Fibroblast of mammary gland (primary cell): ENCODE data around the gene CRLF1.
"Not testable (repeated sequence)": the region's sequence is repeated elsewhere in the genome, so short reads cannot be mapped to it uniquely, and the experiment has no call there.

Experiments used
- DNase-seq: peaks from one replicate; pipeline ENCODE4 v3.0.0-alpha.2; 2010; ENCODE audit warnings: low read depth
- H3K4me3 ChIP-seq: 2 replicates; pipeline ENCODE4 v1.5.1; 2011; ENCODE audit warnings: low read depth, mild to moderate bottlenecking, low read length, moderate library complexity; ENCODE audit not compliant: control insufficient read depth
- CTCF ChIP-seq: conservative IDR thresholded peaks from 2 replicates; pipeline ENCODE4 v1.5.1; 2011; ENCODE audit warnings: low read depth, low read length, inconsistent platforms; ENCODE audit not compliant: control insufficient read depth, insufficient read depth

CRLF1 gene

GRCh38 chr19:18596752-18597157, 9.8 kb downstream of the CRLF1 start:
- no peak for TF ChIP-seq CTCF
- DNase-seq = no peak
- H3K4me3 ChIP-seq = no peak overlapping the region

- no peak for DNase-seq
- TF ChIP-seq CTCF = no peak
Observed at GRCh38 chr19:18595475-18595874, 11.1 kb downstream of the CRLF1 start.

GRCh38 chr19:18594824-18595373, 11.7 kb downstream of the CRLF1 start:
- no peak for DNase-seq
- peak overlapping the region; percentile 25 for H3K4me3 ChIP-seq
- TF ChIP-seq CTCF = no peak

More at GRCh38 chr19:18595475-18595874, 11.1 kb downstream of the CRLF1 start:
- no peak overlapping the region for H3K4me3 ChIP-seq

- peak; percentile 70 for DNase-seq
- TF ChIP-seq CTCF = no peak
- H3K4me3 ChIP-seq = peak overlapping the region; percentile 27
Observed at GRCh38 chr19:18594096-18594823, 12.3 kb downstream of the CRLF1 start.

GRCh38 chr19:18593367-18594095, 13.1 kb downstream of the CRLF1 start:
- H3K4me3 ChIP-seq = peak overlapping the region; percentile 27
- no peak for TF ChIP-seq CTCF
- no peak for DNase-seq

GRCh38 chr19:18592732-18593131, 13.9 kb downstream of the CRLF1 start:
- DNase-seq, H3K4me3 ChIP-seq: not testable (repeated sequence)
